ENCODE measurements around the gene ZBTB16.
"Not testable (repeated sequence)": the region's sequence is repeated elsewhere in the genome, so short reads cannot be mapped to it uniquely, and the experiment has no call there.

Gene ZBTB16

GRCh38 chr11:114042234-114042633 lies 17.3 kb upstream of the ZBTB16 start:
- DNase-seq (ENCODE audit: low spot score) = no peak

- no peak for DNase-seq (ENCODE audit: low spot score)
These were observed 15.3 kb upstream of the ZBTB16 start for GRCh38 chr11:114044042-114044871.

GRCh38 chr11:114047327-114047726 lies 12.2 kb upstream of the ZBTB16 start:
- no peak for DNase-seq (ENCODE audit: low spot score)

GRCh38 chr11:114049050-114049449 lies 10.5 kb upstream of the ZBTB16 start:
- DNase-seq (ENCODE audit: low spot score) = no peak

GRCh38 chr11:114049766-114050165 lies 9.7 kb upstream of the ZBTB16 start:
- not testable (repeated sequence) for DNase-seq (ENCODE audit: low spot score)

- DNase-seq (ENCODE audit: low spot score) = no peak
These were observed 9.1 kb upstream of the ZBTB16 start for GRCh38 chr11:114050258-114050927.

- DNase-seq (ENCODE audit: low spot score) = no peak
These were observed 8.0 kb upstream of the ZBTB16 start for GRCh38 chr11:114051558-114051957.

- DNase-seq (ENCODE audit: low spot score) = no peak
These were observed 7.4 kb upstream of the ZBTB16 start for GRCh38 chr11:114052160-114052559.

GRCh38 chr11:114053406-114053805 lies 6.1 kb upstream of the ZBTB16 start:
- no peak for DNase-seq (ENCODE audit: low spot score)

GRCh38 chr11:114054806-114055205 lies 4.7 kb upstream of the ZBTB16 start:
- DNase-seq (ENCODE audit: low spot score) = no peak

- no peak for DNase-seq (ENCODE audit: low spot score)
These were observed 3.1 kb upstream of the ZBTB16 start for GRCh38 chr11:114056409-114056808.

GRCh38 chr11:114057147-114057546 lies 2.4 kb upstream of the ZBTB16 start:
- DNase-seq (ENCODE audit: low spot score) = no peak

GRCh38 chr11:114057605-114058004 lies 1.9 kb upstream of the ZBTB16 start:
- DNase-seq (ENCODE audit: low spot score) = no peak

GRCh38 chr11:114058026-114058706 lies 1.3 kb upstream of the ZBTB16 start:
- no peak for DNase-seq (ENCODE audit: low spot score)

- DNase-seq (ENCODE audit: low spot score) = peak; percentile 33
These were observed 637 bp upstream of the ZBTB16 start for GRCh38 chr11:114058871-114059277.

GRCh38 chr11:114059984-114060391 lies 477 bp downstream of the ZBTB16 start:
- peak; percentile 48 for DNase-seq (ENCODE audit: low spot score)

- DNase-seq (ENCODE audit: low spot score) = no peak
These were observed 1.0 kb downstream of the ZBTB16 start for GRCh38 chr11:114060392-114061047.

- peak; percentile 61 for DNase-seq (ENCODE audit: low spot score)
These were observed 1.7 kb downstream of the ZBTB16 start for GRCh38 chr11:114061048-114061680.

- peak; percentile 33 for DNase-seq (ENCODE audit: low spot score)
These were observed 2.2 kb downstream of the ZBTB16 start for GRCh38 chr11:114061681-114062049.

GRCh38 chr11:114062272-114062671 lies 2.8 kb downstream of the ZBTB16 start:
- no peak for DNase-seq (ENCODE audit: low spot score)

- no peak for DNase-seq (ENCODE audit: low spot score)
These were observed 3.8 kb downstream of the ZBTB16 start for GRCh38 chr11:114063149-114063828.

All from cerebellar cortex (tissue), 1 donor.